Measurements from ENCODE around the gene STAT4.
A peak's percentile ranks its signal among the peaks of the same experiment; 100 is the strongest.

The STAT4 gene

GRCh38 chr2:191150600-191151330 lies at the start of gene STAT4:
Gene STAT4, minus strand, starts transcription at chr2:191150994. Its CDS starts 2,791 bp downstream, at chr2:191148203.
- TF ChIP-seq CTCF (conservative IDR thresholded peaks at IDR 0.05; ENCODE audit: low read depth, low read length) = no peak
- H3K4me3 ChIP-seq (ENCODE audit: low read length) = peak within 1 kb of the TSS; percentile 57

GRCh38 chr2:191199929-191200512 lies 49.2 kb upstream of the STAT4 start:
- H3K4me3 ChIP-seq (ENCODE audit: low read length) = no peak overlapping the region
- DNase-seq (ENCODE audit: low read depth) = no peak
- no peak for TF ChIP-seq CTCF (conservative IDR thresholded peaks at IDR 0.05; ENCODE audit: low read depth, low read length)

More at GRCh38 chr2:191150600-191151330, at the start of gene STAT4:
- DNase-seq (ENCODE audit: low read depth) = no peak

DNA sequence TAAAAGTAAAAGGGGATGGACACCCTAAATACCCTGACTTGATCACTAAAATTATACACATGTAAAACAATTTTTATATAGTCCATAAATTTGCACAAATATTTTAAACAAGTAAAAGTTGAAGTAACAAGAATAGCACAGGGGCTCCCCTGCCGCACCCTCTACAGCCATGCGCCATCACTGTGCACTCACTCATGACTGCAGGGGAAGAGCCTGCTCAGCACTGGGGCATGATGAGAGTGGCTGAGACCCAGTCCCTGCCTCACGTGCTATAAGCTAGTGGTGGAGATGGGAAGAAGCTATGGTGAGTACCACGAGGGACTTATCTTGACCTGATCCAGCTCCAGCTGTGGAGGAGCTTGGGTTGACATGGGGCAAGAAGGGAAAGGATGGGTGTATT lies 47.5 kb upstream of the STAT4 start:
- DNase-seq (ENCODE audit: low read depth) = no peak
- TF ChIP-seq CTCF (conservative IDR thresholded peaks at IDR 0.05; ENCODE audit: low read depth, low read length) = no peak
- H3K4me3 ChIP-seq (ENCODE audit: low read length) = no peak overlapping the region

- DNase-seq (ENCODE audit: low read depth) = no peak
- no peak for TF ChIP-seq CTCF (conservative IDR thresholded peaks at IDR 0.05; ENCODE audit: low read depth, low read length)
- H3K4me3 ChIP-seq (ENCODE audit: low read length) = no peak overlapping the region
Observed at GRCh38 chr2:191197096-191197495, 46.3 kb upstream of the STAT4 start.

DNA sequence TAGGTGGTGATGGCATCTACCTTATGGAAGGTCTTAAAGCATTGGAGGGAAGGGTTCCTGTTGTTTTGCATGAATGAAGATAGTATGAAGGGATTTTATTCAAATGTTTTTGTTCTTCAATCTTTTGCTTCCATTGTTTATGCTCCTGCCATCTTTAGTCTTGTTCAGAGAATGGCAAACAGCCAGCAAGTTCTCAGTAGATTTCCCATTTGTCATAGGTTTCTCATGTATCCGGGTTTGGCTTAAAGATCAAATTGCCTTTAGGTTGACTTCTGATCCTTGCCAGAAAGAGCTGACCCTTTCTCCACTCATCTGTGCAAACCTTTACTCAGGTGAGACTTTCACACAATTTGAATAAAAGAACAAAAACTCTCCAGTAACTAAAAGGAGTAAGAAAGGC lies 44.2 kb upstream of the STAT4 start:
- no peak overlapping the region for H3K4me3 ChIP-seq (ENCODE audit: low read length)
- DNase-seq (ENCODE audit: low read depth) = no peak
- TF ChIP-seq CTCF (conservative IDR thresholded peaks at IDR 0.05; ENCODE audit: low read depth, low read length) = no peak

GRCh38 chr2:191190861-191191552 lies 40.2 kb upstream of the STAT4 start:
- DNase-seq (ENCODE audit: low read depth) = no peak
- H3K4me3 ChIP-seq (ENCODE audit: low read length) = no peak overlapping the region
- TF ChIP-seq CTCF (conservative IDR thresholded peaks at IDR 0.05; ENCODE audit: low read depth, low read length) = no peak
